GM21737 (cell line): ENCODE results near the gene ESRP2.

Experiments used
- ATAC-seq: cut with Tn5 transposase; IDR thresholded peaks from one replicate; pipeline ENCODE4 v1.9.1; 2021; ENCODE audit warnings: mild to moderate bottlenecking, moderate library complexity; ENCODE audit not compliant: unreplicated experiment

ESRP2 gene

DNA sequence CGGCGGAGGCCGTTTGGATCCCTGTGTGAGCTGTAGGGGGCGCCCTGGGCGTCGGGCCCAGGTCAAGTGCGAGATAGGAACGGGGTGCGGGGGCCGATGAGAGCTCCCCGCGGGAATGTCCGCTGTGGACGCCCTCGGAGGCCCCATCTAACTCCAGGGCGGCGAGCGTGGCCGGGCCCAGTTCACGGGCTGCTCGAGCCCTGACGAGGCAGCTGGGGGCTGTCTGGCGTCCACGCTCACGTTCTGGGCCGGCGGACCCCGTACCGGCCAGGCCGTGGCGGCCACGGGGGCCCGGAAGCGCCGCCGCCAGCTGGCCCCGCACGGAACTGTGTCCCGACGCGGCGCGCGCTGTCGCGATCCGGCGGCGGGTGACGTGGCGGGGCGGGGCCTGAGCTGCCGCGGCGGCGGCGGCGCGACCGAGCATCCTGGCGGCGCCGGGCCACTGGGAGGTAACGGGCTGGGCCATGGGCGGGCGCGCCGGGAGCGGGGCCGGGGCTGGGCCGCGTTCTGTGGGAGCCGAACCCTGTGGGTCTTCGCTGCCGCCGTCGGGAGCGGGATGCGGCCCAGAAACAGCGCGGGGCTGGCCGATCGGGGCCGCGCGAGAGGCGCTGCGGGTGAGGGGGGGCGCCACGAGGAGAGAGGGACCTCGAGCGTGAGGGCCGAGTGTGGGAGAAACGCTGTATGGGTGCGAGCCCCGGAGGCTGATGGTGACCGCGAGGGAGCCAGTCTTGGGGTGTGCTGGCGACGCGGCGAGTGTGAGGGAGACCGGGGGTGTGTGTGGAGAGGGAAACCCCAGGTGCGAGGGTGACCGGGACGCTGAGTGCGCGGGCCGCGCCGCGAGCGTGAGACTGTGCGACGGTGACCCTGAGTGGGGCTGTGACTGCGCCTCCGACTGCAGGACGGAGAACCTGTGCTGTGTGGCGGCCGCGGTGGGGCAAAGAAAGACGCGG lies 28.5 kb upstream of the ESRP2 start, which contains the start of gene SLC7A6:
SLC7A6 (plus strand) TSS at position 399 of the 950 bp plus-strand sequence. CDS start 10,201 bp downstream, outside the sequence.
- ATAC-seq, result peak; percentile 68

DNA sequence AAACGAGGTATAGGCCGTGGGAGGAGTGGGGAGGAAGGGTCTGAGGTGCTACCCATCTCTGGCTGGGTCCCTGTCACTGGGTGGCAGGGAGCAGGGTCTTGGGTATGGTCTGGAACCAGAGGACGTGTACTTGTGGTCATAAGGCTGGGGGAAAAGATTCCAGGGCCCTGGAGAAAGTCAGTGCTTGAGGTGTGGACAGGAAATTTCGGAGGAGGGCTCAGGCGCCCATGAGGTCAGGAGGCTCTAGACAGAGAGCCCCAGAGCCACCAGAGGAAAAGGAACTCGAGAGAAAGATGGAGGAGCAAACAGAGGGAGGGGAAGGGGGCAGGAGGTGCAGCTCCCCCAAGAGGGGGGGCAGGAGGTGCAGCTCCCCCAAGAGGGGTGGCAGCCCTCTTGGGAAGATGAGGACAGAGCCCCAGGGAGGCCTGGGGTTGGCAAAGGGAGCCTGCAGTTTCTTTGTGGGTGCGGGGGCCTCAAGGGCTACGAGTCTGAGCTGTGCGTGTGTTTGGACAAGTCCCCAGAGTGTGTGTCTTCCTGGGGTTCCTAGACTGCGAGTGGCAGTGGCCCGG lies 27.7 kb upstream of the ESRP2 start:
- ATAC-seq, result peak; percentile 10

DNA sequence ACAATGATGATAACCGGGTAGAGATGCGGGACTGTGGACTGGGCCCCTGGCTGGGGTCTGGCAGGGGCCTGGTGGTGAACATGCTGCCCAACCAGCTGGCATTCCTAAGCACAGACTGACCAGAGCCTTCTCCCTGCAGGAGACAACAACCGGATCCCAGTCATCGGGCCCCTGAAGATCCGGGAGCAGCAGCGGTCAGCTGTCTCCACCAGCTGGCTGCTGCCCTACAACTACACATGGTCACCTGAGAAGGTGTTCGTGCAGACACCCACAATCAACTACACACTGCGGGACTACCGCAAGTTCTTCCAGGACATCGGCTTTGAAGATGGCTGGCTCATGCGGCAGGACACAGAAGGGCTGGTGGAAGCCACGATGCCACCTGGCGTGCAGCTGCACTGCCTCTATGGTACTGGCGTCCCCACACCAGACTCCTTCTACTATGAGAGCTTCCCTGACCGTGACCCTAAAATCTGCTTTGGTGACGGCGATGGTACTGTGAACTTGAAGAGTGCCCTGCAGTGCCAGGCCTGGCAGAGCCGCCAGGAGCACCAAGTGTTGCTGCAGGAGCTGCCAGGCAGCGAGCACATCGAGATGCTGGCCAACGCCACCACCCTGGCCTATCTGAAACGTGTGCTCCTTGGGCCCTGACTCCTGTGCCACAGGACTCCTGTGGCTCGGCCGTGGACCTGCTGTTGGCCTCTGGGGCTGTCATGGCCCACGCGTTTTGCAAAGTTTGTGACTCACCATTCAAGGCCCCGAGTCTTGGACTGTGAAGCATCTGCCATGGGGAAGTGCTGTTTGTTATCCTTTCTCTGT lies 23.3 kb upstream of the ESRP2 start:
- no peak for ATAC-seq

DNA sequence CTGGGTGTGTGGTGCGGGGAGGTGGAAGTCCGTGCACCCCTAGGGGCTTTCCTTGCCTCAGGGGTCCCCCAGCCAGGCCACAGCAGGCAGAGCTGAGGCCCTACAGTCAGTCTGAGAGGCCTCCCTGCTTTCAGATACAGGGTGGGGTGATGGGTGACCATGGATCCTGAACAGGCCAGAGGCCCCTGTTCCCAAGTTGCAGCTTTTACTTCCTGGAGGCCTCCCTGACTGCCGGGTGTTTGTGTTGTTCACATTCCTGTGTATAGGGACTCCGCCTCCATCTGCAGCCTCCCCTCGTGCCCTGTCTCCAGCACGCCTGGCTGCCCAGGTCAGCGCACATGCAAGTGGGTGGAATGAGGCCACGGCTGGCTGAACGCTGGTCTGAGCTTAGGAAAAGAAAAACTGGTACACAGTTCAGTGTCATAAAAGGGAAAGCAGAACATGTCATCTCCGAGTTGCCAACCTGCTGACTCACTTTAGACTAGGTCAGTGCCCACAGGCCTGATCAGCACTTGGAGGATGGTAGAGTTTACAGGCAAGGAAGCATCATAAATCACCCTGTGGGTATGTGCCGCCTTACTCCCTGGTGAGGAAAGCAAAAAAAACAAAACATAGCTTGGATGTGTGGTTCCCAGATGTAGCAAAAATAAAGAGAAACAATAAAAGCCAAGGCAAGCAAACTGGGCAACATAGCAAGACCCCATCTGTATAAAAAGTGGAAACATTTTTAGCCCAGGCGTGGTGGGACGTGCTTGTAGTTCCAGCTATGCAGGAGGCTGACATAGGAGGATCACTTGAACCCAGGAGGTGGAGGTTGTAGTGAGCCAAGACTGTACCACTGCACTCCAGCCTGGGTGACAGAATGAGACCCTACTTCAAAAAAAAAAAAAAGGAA lies 22.2 kb upstream of the ESRP2 start:
- ATAC-seq, result peak; percentile 15

DNA sequence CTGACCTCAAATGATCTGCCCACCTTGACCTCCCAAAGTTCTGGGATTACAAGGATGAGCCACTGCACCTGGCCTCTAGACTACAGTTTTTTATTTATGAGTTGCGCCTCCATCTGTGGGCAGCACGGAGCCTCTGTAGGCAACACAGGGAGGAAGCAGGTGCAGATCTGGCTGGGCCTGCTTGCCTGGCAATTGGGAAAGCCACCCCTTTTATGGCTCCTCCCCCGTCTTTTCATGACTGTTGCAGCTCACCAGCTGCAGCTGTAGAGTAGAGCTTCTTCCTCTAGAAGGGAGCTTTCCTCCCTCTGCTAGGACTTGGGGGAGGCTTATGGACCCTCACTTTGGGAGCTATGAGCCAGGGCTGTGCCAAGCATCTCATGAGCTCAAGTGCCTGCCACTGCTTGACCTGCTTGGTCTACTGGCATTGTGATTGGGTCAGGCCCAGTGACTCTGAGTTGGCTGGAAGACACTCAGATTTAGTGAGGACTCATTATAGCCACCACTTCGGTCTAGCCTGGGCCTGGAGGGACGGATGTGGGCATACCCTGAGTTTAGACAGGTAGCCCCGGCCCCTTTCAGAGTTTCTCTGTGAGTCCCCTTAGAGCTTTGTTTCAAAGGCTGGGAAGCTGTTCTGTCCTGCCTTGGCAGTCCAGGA lies 21.5 kb upstream of the ESRP2 start:
- ATAC-seq, result peak; percentile 55

DNA sequence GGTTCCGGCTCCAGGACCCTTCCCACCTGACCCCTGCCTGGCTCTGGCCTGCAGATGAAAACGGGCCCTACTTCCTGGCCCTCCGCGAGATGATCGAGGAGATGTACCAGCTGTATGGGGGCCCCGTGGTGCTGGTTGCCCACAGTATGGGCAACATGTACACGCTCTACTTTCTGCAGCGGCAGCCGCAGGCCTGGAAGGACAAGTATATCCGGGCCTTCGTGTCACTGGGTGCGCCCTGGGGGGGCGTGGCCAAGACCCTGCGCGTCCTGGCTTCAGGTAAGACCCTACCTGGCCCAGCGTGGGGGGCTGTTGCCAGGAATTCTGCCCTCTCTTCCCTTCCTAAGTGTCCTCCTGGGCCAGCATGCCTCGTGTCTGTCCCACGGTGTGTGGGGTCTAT lies 19.8 kb upstream of the ESRP2 start:
- no peak for ATAC-seq

DNA sequence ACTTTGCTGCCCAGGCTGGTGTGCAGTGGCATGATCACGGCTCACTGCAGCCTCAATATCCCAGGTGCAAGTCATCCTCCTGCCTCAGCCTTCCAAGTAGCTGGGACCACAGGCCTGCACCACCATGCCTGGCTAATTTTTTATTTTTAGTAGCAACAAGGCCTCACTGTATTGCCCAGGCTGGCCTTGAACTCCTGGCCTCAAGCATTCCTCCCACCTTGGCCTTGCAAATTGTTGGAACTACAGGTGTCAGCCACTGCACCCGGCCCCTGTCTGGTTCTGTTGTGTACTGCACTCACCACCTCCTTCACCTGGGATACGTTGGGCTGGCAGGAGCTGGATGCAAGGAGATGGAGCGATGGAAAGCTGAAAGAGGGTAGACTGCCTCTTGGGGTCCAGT lies 17.8 kb upstream of the ESRP2 start:
- ATAC-seq, result no peak

DNA sequence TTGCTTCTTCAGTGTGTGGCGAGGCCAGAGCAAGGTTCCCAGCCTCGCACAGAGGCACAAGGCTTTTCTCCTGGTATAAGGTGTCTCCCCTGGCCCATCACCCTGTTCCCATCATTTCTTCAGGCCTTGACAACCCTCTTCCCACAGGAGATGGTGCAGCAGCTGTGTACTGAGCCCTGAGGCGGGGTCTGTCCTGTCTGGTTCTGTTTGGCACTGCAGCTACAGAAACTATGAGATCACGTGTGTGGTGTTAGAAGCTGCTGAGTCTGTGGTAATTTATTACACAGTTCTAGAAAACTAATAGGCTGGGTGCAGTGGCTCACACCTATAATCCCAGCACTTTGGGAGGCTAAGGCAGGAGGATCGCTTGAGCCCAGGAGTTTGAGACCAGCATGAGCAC lies 16.5 kb upstream of the ESRP2 start:
- ATAC-seq, result no peak

DNA sequence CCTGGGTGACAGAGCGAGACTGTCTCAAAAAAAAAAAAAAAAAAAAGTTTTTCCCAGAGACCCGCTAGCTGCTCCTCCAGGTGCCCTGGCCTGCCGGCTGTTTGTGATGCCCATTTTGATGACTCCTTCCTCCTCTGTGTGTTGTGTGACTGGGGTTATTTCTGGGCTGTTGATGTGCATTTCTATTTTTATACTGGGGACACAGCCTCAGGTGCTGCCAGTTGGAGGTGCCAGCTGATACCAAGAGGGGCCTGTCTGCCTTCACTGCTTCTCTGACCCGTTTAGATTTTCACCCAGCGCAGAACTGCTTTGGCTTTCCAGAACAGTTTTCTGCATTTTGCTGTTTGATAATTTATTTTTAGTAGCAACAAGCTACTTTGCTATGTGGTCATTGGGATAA lies 15.9 kb upstream of the ESRP2 start:
- no peak for ATAC-seq

DNA sequence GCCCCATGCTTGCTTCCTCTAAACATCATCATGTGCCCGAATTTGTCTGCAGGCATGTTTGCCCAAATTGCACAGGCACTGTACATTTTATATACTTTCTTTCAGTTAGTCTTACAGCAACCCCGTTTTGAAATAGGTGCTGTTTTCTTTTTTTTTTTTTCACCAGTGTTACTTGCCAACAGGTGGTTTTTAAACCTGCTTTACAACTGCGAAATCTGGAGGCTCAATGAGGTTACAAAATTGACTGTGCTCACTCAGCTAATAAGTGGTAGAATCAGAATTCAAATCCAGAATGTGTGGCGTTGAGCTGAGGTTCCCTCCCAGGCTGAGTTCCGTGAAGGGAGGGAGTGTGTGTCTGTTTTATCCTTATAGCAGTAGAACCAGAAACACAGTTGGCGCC lies 15.0 kb upstream of the ESRP2 start:
- ATAC-seq, result no peak

DNA sequence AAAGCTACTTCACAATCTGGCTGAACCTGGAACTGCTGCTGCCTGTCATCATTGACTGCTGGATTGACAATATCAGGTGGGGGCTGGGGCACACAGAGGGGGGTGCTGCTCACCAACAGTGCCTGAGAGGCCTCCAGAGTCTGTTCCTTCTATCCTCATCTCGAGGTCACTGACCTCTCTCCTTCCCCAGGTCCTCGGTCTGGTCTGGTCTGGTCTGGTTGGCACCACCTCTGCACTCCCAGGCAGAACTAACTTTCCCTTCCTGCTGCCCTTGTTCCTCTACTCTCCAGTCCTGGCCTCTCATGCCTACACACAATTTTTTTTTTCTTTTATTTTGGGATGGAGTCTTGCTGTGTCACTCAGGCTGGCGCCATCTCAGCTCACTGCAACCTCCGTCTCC lies 13.4 kb upstream of the ESRP2 start:
- no peak for ATAC-seq

DNA sequence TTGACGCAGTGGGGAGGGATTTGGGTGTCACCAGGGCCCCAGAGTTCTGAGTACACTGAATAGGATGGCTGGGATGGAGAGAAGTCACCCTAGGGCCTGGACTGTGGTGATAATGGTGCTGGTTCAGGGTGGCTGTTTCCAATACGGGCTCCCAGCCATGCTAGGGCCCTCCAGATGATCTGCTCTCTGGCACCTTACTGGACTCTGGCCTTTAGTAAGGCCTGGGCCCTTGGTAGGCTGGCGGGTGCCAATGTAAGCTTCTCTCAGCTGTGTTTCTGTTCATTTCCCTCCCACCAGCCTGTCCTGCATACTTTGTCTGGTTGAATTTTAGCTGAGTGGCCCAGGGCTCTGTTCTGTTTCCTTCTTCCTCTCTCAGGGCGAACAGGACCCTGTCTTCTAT lies 12.0 kb upstream of the ESRP2 start:
- ATAC-seq, result no peak

DNA sequence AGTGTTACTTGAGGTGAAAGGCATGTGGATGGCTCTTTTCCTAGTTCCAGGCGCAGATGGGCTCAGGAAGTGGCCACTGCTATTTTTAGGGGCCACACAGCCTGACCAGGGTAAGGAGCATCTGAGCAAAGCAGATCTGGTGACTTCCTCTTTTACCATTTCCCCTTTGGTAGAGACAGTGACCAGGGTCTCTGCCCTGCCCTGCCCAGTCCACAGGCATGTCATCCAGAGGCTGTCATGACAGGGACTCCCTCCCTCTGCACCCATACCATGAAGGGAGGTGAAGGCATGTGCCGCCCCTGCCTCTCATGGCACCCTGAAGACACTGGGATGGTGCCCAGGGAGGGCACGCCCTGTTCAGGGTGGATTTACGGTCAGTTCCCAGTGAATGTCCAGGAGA lies 11.5 kb upstream of the ESRP2 start:
- ATAC-seq, result no peak

DNA sequence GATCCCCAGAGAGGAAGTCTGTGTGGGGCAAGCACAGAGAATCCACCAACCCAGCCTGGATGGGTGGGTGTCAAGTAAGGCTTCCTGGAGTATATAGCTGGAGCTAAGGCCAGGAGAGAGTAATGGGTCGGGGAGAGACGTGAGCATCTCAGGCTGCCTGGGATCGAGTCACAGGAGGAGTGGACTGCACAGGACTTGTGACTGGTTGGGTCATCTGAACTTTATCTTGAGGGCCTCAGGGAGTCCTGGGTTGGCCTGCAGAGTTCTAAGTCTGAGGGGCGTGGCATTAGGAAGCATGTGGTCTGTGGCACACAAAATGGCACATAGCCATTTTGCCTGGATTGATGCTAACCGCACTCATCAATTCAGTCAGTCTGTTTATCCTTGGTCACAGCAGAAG lies 10.7 kb upstream of the ESRP2 start:
- ATAC-seq, result no peak

DNA sequence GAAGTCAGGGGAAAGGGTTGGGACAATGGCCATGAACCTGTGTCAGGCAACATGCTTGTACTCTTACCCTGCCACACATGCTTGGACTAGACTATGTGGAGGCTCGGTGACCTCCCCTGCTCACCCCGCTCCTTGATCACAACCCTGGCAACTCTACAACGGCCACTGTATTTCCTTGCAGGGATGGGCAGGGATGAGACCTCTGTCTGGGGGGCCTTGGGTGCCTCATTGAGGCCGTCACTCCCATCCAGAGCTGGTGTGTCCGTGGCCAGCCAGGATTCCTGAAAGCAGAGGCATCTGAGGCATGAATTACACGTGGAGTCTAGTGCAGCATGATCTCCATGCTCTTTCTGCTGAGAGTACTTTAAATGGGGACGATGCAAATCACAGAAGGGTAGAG lies 10.2 kb upstream of the ESRP2 start:
- no peak for ATAC-seq

DNA sequence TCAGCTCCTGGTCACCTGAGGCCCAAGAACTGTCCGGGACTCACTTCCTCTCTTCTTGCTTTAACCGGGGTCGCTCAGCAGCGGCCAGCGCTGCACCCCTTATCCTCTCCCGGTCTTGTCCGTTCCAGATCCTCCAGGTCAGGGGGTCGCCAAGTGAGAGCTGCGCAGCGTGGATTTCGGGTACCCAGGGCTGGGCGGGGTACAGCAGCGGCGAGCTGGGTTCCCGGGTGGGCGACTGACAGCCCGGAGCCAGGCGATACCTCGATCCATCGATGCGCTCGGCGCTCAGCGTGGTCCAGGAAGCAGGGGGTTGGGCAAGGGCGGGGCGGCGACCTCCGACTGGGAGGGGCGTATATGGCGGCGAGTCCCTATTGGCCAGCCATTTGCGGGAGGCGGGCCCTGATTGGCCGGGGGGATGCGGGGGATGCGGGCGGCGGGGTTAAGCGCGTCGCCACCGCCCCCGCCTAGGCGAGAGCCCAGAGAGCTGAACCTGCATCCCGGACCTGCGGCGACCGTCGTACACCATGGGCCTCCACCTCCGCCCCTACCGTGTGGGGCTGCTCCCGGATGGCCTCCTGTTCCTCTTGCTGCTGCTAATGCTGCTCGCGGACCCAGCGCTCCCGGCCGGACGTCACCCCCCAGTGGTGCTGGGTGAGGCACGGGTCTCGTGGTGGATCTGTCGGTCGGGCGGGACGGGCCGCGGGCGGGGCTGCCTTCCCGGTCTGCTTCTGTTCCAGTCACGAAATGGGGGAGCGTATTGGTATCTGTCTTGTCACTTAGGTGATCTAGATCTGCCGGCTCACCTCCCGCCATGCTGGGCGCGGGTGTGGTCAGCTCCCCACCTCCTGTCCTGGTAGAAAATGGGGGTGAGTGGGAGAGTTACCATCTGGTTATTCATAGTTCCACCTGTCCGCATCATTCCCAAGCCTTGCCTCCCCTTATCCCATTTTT lies 9.3 kb upstream of the ESRP2 start, which contains the start of gene PLA2G15:
PLA2G15 (plus strand) TSS at position 471 of the 951 bp plus-strand sequence; CDS start at position 525, 54 bp downstream.
- peak; percentile 85 for ATAC-seq

DNA sequence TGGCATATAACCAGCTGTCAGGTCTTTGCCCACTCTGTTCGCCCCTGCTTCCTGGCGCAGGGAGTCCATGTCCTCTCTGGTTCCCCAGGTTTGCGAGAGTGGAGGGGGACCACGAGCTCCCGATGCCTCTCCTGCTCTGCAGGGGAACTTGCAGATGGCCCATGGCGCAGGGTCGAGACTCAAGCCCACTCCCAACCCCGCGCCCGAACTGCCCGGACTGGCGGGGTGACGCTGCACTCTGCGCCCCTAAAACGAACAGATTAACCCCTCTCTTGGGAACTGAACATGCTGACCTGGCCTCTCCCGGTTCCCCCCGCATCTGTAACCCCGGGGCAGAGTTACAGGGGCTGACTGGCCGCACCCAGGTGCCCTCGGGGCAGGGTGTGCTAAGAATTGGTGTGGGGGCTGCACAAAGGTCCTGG lies 8.6 kb upstream of the ESRP2 start:
- no peak for ATAC-seq

DNA sequence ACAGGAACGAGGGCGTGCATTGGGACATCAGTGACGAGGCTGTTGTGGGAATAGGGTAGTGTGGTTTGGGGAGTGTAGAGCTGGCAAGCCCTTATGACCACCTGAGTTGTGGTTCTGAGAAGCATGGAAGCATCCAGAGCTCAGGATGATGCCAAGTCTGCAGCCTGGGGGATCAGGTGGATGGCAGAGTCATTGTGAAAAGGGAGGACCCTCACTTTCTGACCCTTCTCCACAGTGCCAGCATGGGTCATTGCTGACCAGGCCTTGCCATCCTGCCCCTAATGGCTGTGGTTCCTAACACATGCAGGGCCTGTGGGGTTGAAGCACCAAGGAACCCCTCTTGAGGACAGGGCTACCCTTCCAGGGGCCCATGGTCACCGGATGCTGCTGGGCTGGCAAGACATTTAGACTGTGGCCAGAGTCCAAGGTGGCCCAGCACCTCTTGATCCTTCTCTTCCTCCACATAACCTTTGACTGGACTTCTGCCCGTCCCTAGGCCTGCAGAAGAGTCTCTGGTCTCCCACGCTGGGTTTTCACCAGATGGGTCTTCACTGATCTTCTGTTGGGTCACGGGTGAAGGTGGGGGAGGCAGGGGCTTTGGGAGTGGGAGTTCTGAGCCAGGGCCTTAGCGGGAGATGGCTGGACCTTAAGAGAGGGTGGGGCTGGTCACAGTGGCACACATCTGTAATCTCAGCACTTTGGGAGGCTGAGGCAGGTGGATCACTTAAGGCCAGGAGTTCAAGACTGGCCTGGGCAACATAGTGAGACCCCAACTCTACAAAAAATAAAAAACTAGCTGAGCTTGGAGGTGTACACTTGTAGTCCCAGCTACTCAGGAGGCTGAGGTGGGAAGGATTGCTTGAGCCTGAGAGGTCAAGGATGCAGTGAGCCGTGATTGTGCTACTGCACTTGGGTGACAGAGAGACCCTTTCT lies 7.3 kb upstream of the ESRP2 start:
- ATAC-seq, result no peak
